Activated T-helper 2 cell treated with anti-CD3 and anti-CD28 coated beads, Interferon-gamma antibody, Interleukin-2, Interleukin-4, amounts not matched to agents 10 μg/mL and 5 μg/mL and 100 μg/mL, durations not matched to agents 14 hours and 24 hours and 36 hours (primary cell): Measurements from ENCODE around the gene GYS1. TPM values are rescaled to one million over a fixed set of nuclear protein-coding genes. Genes with fewer than 3 reads are reported as not detected.
A peak's percentile ranks its signal among the peaks of the same experiment; 100 is the strongest.

Experiments used
- DNase-seq: peaks from one replicate; pipeline ENCODE4 v3.0.0; 2021; ENCODE audit warnings: low spot score
- H3K27ac Mint-ChIP-seq: one replicate; pipeline ENCODE4 v1.8.0; 2021; ENCODE audit warnings: mixed read lengths
- H3K27me3 Mint-ChIP-seq: one replicate; pipeline ENCODE4 v1.8.0; 2021; ENCODE audit warnings: low read depth, mixed read lengths
- H3K36me3 Mint-ChIP-seq: one replicate; pipeline ENCODE4 v1.8.0; 2021; ENCODE audit warnings: low read depth, mixed read lengths
- H3K4me1 Mint-ChIP-seq: one replicate; pipeline ENCODE4 v1.8.0; 2021; ENCODE audit warnings: low read depth, mixed read lengths
- H3K4me3 Mint-ChIP-seq: one replicate; pipeline ENCODE4 v1.8.0; 2021; ENCODE audit warnings: low read depth, mild to moderate bottlenecking, moderate library complexity, mixed read lengths
- H3K9me3 Mint-ChIP-seq: one replicate; pipeline ENCODE4 v1.8.0; 2021; ENCODE audit warnings: mixed read lengths
- intact Hi-C: fragments of 100-400 bp; cut with micrococcal nuclease; formaldehyde crosslinking; loops from one replicate; pipeline ENCODE4 v1.15.1; 2023
- total RNA-seq: library from RNA; stranded (reverse); gene quantifications from 2 replicates; pipeline ENCODE4 v1.2.3, GENCODE V29; 2022

GYS1 gene
- total RNA-seq, 1 donor from 2014 or later = 70.3 TPM

DNA sequence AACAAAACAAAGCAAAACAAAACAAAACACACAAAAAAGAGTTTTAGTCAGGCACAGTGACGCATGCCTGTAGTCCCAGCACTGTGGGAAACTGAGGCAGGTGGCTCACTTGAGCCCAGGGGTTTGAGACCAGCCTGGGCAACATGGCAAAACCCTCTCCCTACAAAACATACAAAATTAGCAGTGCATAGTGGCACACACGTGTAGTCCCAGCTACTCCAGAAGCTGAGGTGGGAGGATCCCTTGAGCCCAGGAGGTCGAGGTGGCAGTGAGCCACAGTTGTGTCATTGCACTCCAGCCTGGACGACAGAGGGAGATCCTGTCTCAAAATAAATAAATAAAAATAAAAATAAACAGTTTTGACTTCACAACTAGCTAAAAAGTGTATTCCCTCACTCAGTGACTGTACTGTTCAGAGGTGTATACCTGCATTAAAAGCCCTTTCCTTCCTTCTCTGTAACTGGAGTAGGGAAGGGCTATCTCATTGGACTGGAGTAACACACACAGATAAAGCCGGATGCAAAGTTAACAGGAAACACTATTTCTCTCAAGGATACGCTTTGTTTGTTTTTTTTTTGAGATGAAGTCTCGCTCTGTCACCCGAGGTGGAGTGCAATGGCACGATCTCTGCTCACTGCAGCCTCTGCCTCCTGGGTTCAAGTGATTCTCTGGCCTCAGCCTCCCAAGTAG is 42.1 kb downstream of the GYS1 start:
- no peak for DNase-seq
- Mint-ChIP-seq H3K4me1 (peaks cover 8% of the 10 kb centered on the region), H3K27me3 (no peaks in the 10 kb centered on the region), H3K9me3 (peaks cover 17% of the 10 kb centered on the region), H3K27ac (no peak overlapping the region), H3K36me3 (peaks cover 8% of the 10 kb centered on the region), H3K4me3 (no peak overlapping the region)
- intact Hi-C loops = no loop called here

DNA sequence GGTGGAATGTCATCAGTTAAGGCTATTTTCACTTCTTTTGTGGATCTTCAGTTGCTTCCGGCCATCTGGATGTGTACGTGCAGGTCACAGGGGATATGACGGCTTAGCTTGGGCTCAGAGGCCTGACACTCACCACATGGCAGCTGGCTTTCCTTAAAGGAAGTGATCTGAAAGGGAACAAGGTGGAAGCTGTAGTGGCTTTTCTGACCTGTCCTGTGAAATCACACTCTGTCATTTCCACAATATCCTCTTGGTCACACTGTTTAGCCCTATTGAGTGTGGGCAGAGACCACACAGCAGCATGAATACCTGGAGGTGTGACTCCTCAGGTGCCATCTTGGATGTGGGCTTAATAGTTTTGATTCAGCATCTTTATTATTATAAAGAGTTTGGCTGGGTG is 43.0 kb downstream of the GYS1 start:
- intact Hi-C loops = no loop called here
- peaks cover 17% of the 10 kb centered on the region for H3K9me3 Mint-ChIP-seq
- no peak overlapping the region for H3K27ac Mint-ChIP-seq
- no peak for DNase-seq
- H3K4me3 Mint-ChIP-seq = no peak overlapping the region
- H3K36me3 Mint-ChIP-seq = peaks cover under 1% of the 10 kb centered on the region
- no peaks in the 10 kb centered on the region for H3K27me3 Mint-ChIP-seq
- H3K4me1 Mint-ChIP-seq = peaks cover 5% of the 10 kb centered on the region

DNA sequence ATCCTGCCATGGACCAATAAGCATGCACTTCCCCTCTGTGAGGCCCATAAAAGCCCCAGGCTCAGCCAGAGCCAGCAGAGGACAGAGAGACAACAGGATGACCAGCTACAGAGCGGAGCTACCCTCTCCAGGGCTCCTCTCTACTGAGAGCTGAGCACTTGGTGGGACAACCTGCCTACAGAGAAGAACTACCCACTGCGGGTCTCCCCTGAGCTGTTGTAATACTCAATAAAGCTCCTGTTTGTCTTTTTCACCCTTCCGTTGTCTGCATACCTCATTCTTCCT is 45.9 kb downstream of the GYS1 start:
- peaks cover 17% of the 10 kb centered on the region for H3K9me3 Mint-ChIP-seq
- intact Hi-C loops = no loop called here
- H3K4me1 Mint-ChIP-seq = no peaks in the 10 kb centered on the region
- H3K27me3 Mint-ChIP-seq = no peaks in the 10 kb centered on the region
- no peak overlapping the region for H3K27ac Mint-ChIP-seq
- H3K36me3 Mint-ChIP-seq = no peaks in the 10 kb centered on the region
- H3K4me3 Mint-ChIP-seq = no peak overlapping the region
- DNase-seq = no peak

DNA sequence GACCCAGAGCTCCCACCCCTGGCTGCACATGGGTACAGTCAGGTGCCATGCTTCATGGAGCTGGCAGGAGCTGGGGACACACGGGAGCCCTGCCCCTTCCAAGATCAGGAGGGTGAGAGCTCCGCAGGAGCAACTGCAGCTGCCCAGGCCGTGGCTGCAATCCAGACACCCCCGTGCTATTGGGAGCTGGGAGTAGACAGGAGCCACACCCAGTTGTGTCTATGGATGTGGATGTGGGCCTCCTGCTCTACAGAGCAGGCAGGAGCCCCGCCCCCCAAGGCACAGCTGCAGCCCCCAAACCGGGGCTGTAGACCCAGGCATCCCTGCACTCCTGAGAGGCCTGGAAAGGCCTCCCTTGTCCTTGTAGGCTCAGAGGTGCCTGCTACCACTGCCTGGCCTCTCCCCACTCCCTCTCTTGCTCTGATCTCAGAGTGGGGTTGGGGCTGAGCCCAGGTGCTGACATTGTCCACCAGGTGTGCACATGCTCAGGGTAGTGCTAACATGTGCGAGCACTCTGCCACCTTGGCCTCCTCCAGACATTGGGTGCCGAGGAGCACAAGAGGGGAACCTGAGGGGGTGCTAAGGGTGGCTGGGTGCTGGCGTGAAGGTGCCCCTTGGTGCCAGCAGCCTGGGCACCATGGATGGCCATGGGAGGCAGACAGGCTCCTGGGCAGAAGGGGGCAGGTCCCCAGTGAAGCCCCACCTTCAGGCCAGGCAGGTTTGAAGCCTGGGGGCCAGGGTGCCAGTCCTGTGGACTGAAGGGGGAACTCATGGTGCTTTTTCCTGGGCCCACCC is 46.4 kb downstream of the GYS1 start:
- Mint-ChIP-seq H3K36me3 (no peaks in the 10 kb centered on the region), H3K27ac (no peak overlapping the region), H3K4me1 (no peaks in the 10 kb centered on the region), H3K27me3 (no peaks in the 10 kb centered on the region), H3K9me3 (peaks cover 17% of the 10 kb centered on the region), H3K4me3 (no peak overlapping the region)
- DNase-seq = no peak
- intact Hi-C loops = no loop called here

DNA sequence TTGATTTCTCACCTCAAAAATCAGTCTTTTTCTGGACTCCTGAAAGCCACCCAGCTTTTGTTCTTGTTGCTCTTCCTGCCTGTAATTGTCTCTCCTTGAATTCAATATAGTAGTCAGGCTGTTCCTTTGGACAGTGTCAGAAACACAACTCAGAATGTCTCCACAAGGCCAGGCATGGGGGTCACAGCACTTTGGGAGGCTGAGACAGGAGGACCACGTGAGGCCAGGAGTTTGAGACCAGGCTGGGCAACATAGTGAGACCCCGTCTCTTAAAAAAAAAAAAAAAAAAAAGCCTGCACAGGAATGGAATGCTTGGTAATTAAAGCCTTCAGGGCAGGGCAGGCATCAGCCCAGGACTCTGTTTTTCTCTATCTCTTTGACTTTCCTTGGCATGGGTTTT is 47.3 kb downstream of the GYS1 start:
- H3K36me3 Mint-ChIP-seq = no peaks in the 10 kb centered on the region
- DNase-seq = no peak
- H3K4me1 Mint-ChIP-seq = no peaks in the 10 kb centered on the region
- no peak overlapping the region for H3K4me3 Mint-ChIP-seq
- intact Hi-C loops = no loop called here
- H3K27me3 Mint-ChIP-seq = no peaks in the 10 kb centered on the region
- no peak overlapping the region for H3K27ac Mint-ChIP-seq
- peaks cover 24% of the 10 kb centered on the region for H3K9me3 Mint-ChIP-seq

DNA sequence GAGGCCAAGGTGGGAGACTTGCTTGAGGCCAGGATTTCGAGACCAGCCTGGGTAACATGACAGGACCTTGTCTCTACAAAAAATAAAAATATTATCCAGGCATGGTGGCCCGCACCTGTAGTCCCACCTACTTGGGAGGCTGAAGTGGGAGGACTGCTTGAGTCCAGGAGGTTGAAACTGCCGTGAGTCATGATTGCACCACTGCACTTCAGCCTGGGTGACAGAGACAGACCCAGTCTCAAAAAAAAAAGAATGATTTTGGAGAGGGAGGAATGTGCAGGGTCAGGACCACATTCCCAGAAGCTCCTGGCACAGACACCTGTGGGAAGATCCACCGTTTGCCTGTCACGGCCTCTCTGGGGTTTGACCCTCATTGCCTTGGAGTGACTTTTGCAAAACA is 47.7 kb downstream of the GYS1 start:
- Mint-ChIP-seq H3K4me3 (no peak overlapping the region), H3K9me3 (peaks cover 24% of the 10 kb centered on the region), H3K27ac (no peak overlapping the region), H3K4me1 (no peaks in the 10 kb centered on the region), H3K36me3 (no peaks in the 10 kb centered on the region), H3K27me3 (no peaks in the 10 kb centered on the region)
- no peak for DNase-seq
- intact Hi-C loops = no loop called here

DNA sequence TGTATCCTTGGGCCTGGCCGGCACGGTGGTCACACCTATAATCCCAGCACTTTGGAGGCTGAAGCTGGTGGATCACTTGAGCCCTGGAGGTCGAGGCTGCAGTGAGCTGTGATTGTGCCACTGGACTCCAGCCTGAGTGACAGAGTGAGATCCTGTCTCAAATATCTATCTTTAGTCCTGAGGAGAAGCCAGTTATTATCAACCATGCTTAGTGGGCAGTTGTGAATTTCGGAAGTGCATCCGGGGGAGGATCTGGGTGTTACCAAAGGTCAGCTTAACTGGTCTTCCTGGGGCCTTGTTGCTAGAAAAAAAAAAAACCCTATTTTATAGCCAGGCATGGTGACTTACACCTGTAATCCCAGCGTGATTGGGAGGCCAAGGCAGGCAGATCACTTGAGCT is 50.0 kb downstream of the GYS1 start:
- Mint-ChIP-seq H3K27me3 (no peaks in the 10 kb centered on the region), H3K9me3 (peaks cover 16% of the 10 kb centered on the region), H3K4me1 (no peaks in the 10 kb centered on the region), H3K36me3 (no peaks in the 10 kb centered on the region), H3K4me3 (no peak overlapping the region), H3K27ac (no peak overlapping the region)
- intact Hi-C loops = no loop called here
- DNase-seq = no peak

DNA sequence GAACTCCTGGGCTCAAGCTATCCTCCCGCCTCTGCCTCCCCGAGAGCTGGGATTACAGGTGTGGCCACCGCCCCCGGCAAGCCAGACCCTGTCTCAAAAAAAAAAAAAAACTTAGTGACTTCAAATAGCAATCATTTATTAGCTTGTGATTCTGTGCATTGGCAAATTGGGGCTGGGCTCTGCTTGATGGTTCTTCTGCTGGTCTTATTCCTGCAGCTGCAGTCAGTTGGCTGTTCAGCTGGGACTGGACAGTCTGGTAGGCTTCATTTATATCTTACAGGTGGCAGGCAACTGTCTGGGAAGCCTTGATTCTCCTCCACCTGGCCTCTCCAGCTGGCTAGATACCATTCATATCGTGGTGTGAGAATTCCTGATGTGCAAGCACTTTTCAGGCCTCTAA is 52.2 kb downstream of the GYS1 start:
- intact Hi-C loops = no loop called here
- no peaks in the 10 kb centered on the region for H3K27me3 Mint-ChIP-seq

DNA sequence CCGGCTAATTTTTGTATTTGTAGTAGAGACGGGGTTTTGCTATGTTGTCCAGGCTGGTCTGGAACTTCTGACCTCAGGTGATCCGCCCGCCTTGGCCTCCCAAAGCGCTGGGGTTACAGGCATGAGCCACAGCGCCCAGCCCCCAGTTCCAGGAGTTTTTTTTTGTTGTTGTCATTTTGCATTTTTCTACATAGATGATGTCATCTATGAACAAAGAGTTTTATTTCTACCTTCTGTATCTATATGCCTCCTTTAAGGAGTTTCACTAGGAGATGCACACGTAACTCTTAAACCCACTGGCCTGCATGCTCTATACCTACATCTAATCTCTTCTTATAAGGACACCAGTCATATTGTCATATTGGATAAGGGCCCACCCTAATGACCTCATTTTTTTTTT is 54.9 kb downstream of the GYS1 start:
- intact Hi-C loops = no loop called here
- peaks cover under 1% of the 10 kb centered on the region for H3K27me3 Mint-ChIP-seq
- DNase-seq = no peak
- peaks cover 7% of the 10 kb centered on the region for H3K4me1 Mint-ChIP-seq
- H3K36me3 Mint-ChIP-seq = no peaks in the 10 kb centered on the region
- peaks cover 7% of the 10 kb centered on the region for H3K9me3 Mint-ChIP-seq
- no peak overlapping the region for H3K27ac Mint-ChIP-seq
- no peak overlapping the region for H3K4me3 Mint-ChIP-seq

More for the DNA sequence above, 52.2 kb downstream of the GYS1 start:
- H3K36me3 Mint-ChIP-seq = no peaks in the 10 kb centered on the region
- no peaks in the 10 kb centered on the region for H3K4me1 Mint-ChIP-seq
- no peak overlapping the region for H3K27ac Mint-ChIP-seq
- no peak overlapping the region for H3K4me3 Mint-ChIP-seq
- peaks cover 7% of the 10 kb centered on the region for H3K9me3 Mint-ChIP-seq
- DNase-seq = no peak

DNA sequence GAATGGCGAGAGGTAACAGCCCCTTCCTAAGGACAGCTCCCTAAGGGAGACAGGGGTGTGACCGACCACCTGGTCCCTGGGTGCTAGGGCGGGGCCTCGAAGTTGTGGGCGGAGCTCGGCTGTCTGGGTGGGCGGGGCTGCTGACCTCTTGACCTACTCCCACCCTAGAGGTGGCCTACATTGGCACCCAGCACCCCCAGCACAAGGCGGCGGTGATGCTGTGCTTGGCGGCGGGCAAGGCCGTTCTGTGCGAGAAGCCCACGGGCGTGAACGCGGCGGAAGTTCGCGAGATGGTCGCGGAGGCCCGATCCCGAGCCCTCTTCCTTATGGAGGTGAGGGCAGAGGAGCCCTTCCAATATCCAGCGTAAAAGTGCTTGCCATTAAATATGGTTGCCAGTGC is 57.2 kb downstream of the GYS1 start:
- Mint-ChIP-seq H3K27me3 (peaks cover 3% of the 10 kb centered on the region), H3K27ac (no peak overlapping the region), H3K4me1 (peaks cover 9% of the 10 kb centered on the region), H3K9me3 (peaks cover under 1% of the 10 kb centered on the region), H3K36me3 (no peaks in the 10 kb centered on the region), H3K4me3 (no peak overlapping the region)
- DNase-seq = no peak
- intact Hi-C loops = no loop called here

DNA sequence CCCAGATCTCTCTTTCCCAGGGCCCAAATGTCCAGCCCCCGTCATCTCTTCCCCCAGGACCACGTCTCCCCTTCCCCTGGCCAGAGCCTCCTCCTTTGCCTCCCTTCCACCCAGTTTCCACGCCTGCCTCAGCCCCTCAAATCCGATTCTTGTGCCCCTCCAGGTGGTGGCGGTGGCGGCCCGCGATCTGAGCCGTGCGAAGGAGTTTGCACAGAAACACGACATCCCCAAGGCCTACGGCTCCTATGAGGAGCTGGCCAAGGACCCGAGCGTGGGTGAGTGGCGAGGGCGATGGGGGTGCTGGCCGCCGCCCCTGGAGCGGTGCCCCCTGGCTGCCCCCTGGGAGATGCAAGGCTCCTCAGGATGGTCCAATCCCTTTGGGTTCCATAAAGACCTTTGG is 58.3 kb downstream of the GYS1 start:
- H3K27ac Mint-ChIP-seq = no peak overlapping the region

DNA sequence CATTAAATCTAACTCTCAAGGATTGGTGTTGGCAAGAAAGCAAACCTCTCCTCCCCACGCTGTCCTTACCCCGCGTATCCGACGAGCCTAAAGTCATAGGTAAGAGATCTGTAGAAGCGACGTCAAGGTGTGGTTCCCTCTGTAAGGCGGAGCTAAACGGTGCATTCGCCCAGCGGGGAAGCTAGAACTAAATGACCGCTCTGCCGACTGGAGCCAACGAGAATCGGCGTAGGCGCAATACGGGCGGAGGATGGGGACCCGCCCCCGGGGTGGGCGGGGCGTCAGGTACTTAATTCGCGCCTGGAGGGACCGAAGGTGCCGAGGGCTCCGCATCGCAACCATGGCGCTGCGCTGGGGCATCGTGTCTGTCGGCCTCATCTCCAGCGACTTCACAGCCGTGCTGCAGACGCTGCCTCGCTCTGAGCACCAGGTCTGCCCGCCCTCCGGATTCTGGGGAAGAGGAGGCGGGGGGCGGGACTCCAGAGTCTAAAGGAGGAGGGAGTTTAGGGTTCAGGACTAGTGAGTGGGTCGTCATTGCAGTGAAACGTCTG is 59.7 kb downstream of the GYS1 start, which contains the start of gene DHDH:
Gene DHDH, plus strand, starts transcription at position 318 of the 551 bp plus-strand sequence. Its CDS starts 23 bp downstream, at position 341.
- peak within 1 kb of the TSS; percentile 13 for H3K27ac Mint-ChIP-seq
- peak within 1 kb of the TSS; percentile 80 for H3K4me3 Mint-ChIP-seq

More for the DNA sequence above, 58.3 kb downstream of the GYS1 start:
- Mint-ChIP-seq H3K27me3 (peaks cover 3% of the 10 kb centered on the region), H3K4me1 (peaks cover 9% of the 10 kb centered on the region), H3K36me3 (no peaks in the 10 kb centered on the region), H3K9me3 (no peaks in the 10 kb centered on the region), H3K4me3 (no peak overlapping the region)
- intact Hi-C loops = no loop called here
- no peak for DNase-seq

More for the DNA sequence above, 59.7 kb downstream of the GYS1 start, which contains the start of gene DHDH:
- no peaks in the 10 kb centered on the region for H3K36me3 Mint-ChIP-seq
- peak; percentile 82 for DNase-seq
- no peaks in the 10 kb centered on the region for H3K9me3 Mint-ChIP-seq
- peaks cover 9% of the 10 kb centered on the region for H3K4me1 Mint-ChIP-seq
- intact Hi-C loops = no loop called here
- peaks cover 3% of the 10 kb centered on the region for H3K27me3 Mint-ChIP-seq
